Measurements from ENCODE around the gene CAMK2G. TPM values are rescaled to one million over a fixed set of nuclear protein-coding genes. Genes with fewer than 3 reads are reported as not detected.

Gene CAMK2G
- polyA plus RNA-seq, 1 experiment = 43.8 TPM

GRCh38 chr10:73876157-73876556 lies 1.8 kb upstream of the CAMK2G start:
- DNase-seq (ENCODE audit: low read depth) = no peak
- POLR2A ChIA-PET = no interaction called here

GRCh38 chr10:73875139-73875475 lies 752 bp upstream of the CAMK2G start:
- CTCF ChIA-PET = interaction anchor here (0.8 to 12.5 kb wide), 3 partner anchors 26 to 73 kb away, joined by 3 to 337 read pairs (median 11); no protein-coding TSS in a partner anchor
- no peak for TF ChIP-seq CTCF (IDR thresholded peaks at IDR 0.05; ENCODE audit: insufficient read depth, low read depth, low read length)
- H3K4me3 ChIP-seq (ENCODE audit: low read depth, low read length) = peak overlapping the region; percentile 42

More at GRCh38 chr10:73876157-73876556, 1.8 kb upstream of the CAMK2G start:
- TF ChIP-seq CTCF (IDR thresholded peaks at IDR 0.05; ENCODE audit: insufficient read depth, low read depth, low read length) = no peak
- CTCF ChIA-PET = interaction anchor here (1.2 to 12.5 kb wide), 4 partner anchors 11 to 64 kb away, joined by 3 to 337 read pairs (median 20); no protein-coding TSS in a partner anchor
- H3K27me3 ChIP-seq (ENCODE audit: control insufficient read depth, insufficient read depth, low read length) = no peaks in the 10 kb centered on the region
- 0 out of 2 replicates have a peak, but pooled peaks cover 2% of the 10 kb centered on the region for H3K36me3 ChIP-seq (ENCODE audit: control insufficient read depth, insufficient read depth, low read length)
- no peak overlapping the region for H3K4me3 ChIP-seq (ENCODE audit: low read depth, low read length)

GRCh38 chr10:73873838-73874215 lies 528 bp downstream of the CAMK2G start:
- no peak for TF ChIP-seq CTCF (IDR thresholded peaks at IDR 0.05; ENCODE audit: insufficient read depth, low read depth, low read length)
- no peak for DNase-seq (ENCODE audit: low read depth)
- ChIA-PET POLR2A (no interaction called here), CTCF (interaction anchor here (0.8 to 12.5 kb wide), 5 partner anchors 10 to 67 kb away, joined by 3 to 337 read pairs (median 6); no protein-coding TSS in a partner anchor)
- Histone ChIP-seq H3K4me3 (ENCODE audit: low read depth, low read length) (peak overlapping the region; percentile 89), H3K27me3 (ENCODE audit: control insufficient read depth, insufficient read depth, low read length) (no peaks in the 10 kb centered on the region), H3K36me3 (ENCODE audit: control insufficient read depth, insufficient read depth, low read length) (peaks cover 5% of the 10 kb centered on the region; the same call in 1 of the 2 replicates)

More at GRCh38 chr10:73875139-73875475, 752 bp upstream of the CAMK2G start:
- POLR2A ChIA-PET = no interaction called here
- no peaks in the 10 kb centered on the region for H3K27me3 ChIP-seq (ENCODE audit: control insufficient read depth, insufficient read depth, low read length)
- no peak for DNase-seq (ENCODE audit: low read depth)
- H3K36me3 ChIP-seq (ENCODE audit: control insufficient read depth, insufficient read depth, low read length) = peaks cover 5% of the 10 kb centered on the region; the same call in 1 of the 2 replicates

GRCh38 chr10:73873142-73873837 lies 1.1 kb downstream of the CAMK2G start:
- POLR2A ChIA-PET = no interaction called here
- CTCF ChIA-PET = interaction anchor here (1.3 to 12.5 kb wide), 5 partner anchors 10 to 67 kb away, joined by 4 to 337 read pairs (median 11); no protein-coding TSS in a partner anchor
- DNase-seq (ENCODE audit: low read depth) = no peak

More at GRCh38 chr10:73873142-73873837, 1.1 kb downstream of the CAMK2G start:
- Histone ChIP-seq H3K4me3 (ENCODE audit: low read depth, low read length) (peak overlapping the region; percentile 89), H3K27me3 (ENCODE audit: control insufficient read depth, insufficient read depth, low read length) (no peaks in the 10 kb centered on the region), H3K36me3 (ENCODE audit: control insufficient read depth, insufficient read depth, low read length) (peaks cover 10% of the 10 kb centered on the region; the same call in 1 of the 2 replicates)
- no peak for TF ChIP-seq CTCF (IDR thresholded peaks at IDR 0.05; ENCODE audit: insufficient read depth, low read depth, low read length)
